Activated CD8-positive, alpha-beta memory T cell treated with anti-CD3 and anti-CD28 coated beads, Interleukin-2, amount 10 ng/mL, durations not matched to agents 7 days and 5 days (primary cell): ENCODE measurements around the gene FAM3A. TPM values are rescaled to one million over a fixed set of nuclear protein-coding genes. Genes with fewer than 3 reads are reported as not detected.

Experiments
- ATAC-seq: fragments of 150-1000 bp; cut with Tn5 transposase; one replicate; pipeline ENCODE4 v1.10.0; 2021; ENCODE audit warnings: moderate library complexity
- CTCF ChIA-PET: fragments of 350-600 bp; sonication (Branson Sonifier 250); formaldehyde crosslinking; loops from one replicate; lab custom pipeline; 2021; ENCODE audit warnings: antibody characterized with exemption; lab: Charles Lee
- DNase-seq: peaks from one replicate; pipeline ENCODE4 v3.0.0-alpha.2; 2020
- H3K27ac Mint-ChIP-seq: one replicate; pipeline ENCODE4 v1.8.0; 2021; ENCODE audit warnings: mild to moderate bottlenecking, mixed read lengths
- H3K27me3 Mint-ChIP-seq: one replicate; pipeline ENCODE4 v1.8.0; 2021; ENCODE audit warnings: mixed read lengths
- H3K36me3 Mint-ChIP-seq: one replicate; pipeline ENCODE4 v1.8.0; 2021; ENCODE audit warnings: mild to moderate bottlenecking, mixed read lengths
- H3K4me1 Mint-ChIP-seq: one replicate; pipeline ENCODE4 v1.8.0; 2021; ENCODE audit warnings: mixed read lengths
- H3K4me3 Mint-ChIP-seq: one replicate; pipeline ENCODE4 v1.8.0; 2021; ENCODE audit warnings: mild to moderate bottlenecking, moderate library complexity, mixed read lengths
- H3K9me3 Mint-ChIP-seq: one replicate; pipeline ENCODE4 v1.8.0; 2022; ENCODE audit warnings: low read depth, mixed read lengths
- total RNA-seq, 2 experiments: library from RNA; stranded (reverse); gene quantifications; one replicate each; pipeline ENCODE4 v1.2.3, GENCODE V29; 2021

Gene FAM3A
- total RNA-seq, 2 experiments from 2014 or later: 21.5 to 31.7 TPM

GRCh38 chrX:154466907-154467306 is 49.1 kb downstream of the FAM3A start:
- H3K36me3 Mint-ChIP-seq: peaks cover 3% of the 10 kb centered on the region
- no peak for ATAC-seq
- no peaks in the 10 kb centered on the region for H3K4me1 Mint-ChIP-seq
- DNase-seq: no peak
- H3K27ac Mint-ChIP-seq: no peak overlapping the region
- no peaks in the 10 kb centered on the region for H3K9me3 Mint-ChIP-seq
- H3K27me3 Mint-ChIP-seq: no peaks in the 10 kb centered on the region
- CTCF ChIA-PET: no interaction called here
- no peak overlapping the region for H3K4me3 Mint-ChIP-seq

DNA sequence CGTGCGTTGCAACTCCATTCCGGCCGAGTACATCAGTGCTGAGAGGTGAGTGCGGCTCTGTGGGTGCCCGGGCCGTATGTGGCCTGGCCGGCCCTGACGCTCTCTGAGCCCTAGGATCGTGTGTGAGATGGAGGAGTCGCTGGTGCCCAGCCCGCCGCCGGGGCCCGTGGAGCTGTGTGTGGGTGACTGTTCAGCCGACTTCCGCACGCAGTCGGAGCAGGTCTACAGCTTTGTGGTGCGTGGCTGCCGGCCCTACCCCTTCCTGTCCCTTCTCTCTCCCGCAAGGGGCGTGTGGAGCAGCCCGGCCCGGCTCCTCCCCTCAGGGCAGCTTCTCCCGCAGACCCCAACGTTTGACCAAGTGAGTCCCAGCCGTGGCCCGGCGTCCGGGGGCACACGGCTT is 50.0 kb downstream of the FAM3A start:
- H3K4me1 Mint-ChIP-seq: peaks cover 3% of the 10 kb centered on the region
- no peaks in the 10 kb centered on the region for H3K9me3 Mint-ChIP-seq
- no peak for ATAC-seq
- CTCF ChIA-PET: no interaction called here
- DNase-seq: no peak
- H3K36me3 Mint-ChIP-seq: peaks cover 3% of the 10 kb centered on the region
- H3K27ac Mint-ChIP-seq: no peak overlapping the region
- no peak overlapping the region for H3K4me3 Mint-ChIP-seq
- H3K27me3 Mint-ChIP-seq: no peaks in the 10 kb centered on the region

DNA sequence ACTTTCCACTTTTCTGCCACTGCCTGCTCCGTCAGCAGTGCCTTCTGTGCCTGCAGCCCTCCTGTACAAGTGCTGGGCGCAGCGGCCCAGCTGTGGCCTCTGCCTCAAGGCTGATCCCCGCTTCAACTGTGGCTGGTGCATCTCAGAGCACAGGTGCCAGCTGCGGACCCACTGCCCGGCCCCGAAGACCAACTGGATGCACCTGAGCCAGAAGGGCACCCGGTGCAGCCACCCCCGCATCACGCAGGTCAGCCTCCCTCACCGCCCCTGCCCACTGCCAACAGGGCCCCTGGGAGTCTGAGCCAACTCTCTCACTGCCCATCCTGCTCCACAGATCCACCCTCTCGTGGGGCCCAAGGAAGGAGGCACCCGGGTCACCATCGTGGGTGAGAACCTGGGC is 50.4 kb downstream of the FAM3A start:
- no peak for DNase-seq
- CTCF ChIA-PET: no interaction called here
- ATAC-seq: no peak
- Mint-ChIP-seq H3K36me3 (peaks cover 4% of the 10 kb centered on the region), H3K27me3 (no peaks in the 10 kb centered on the region), H3K4me3 (no peak overlapping the region), H3K4me1 (peaks cover 4% of the 10 kb centered on the region), H3K9me3 (no peaks in the 10 kb centered on the region), H3K27ac (no peak overlapping the region)

DNA sequence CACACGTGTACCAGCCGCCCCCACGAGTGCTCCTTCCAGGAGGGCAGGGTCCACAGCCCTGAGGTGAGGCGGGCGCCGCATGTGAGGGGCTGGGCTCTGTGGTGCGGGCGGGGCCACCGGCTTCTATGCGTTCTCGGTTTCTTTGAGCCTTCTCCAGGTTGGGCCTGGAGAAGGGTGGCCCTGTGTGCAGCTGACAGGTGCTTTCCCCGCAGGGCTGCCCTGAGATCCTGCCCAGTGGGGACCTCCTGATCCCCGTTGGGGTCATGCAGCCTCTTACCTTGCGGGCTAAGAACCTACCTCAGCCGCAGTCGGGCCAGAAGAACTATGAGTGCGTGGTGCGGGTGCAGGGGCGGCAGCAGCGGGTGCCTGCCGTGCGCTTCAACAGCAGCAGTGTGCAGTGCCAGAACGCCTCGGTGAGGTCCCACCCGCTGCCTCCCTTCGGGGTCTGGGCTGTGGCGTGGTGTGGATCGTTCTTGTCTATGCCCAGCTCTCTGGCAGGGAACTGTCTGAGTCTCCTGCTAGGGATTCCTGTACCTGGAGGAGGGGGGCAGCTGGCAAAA is 51.1 kb downstream of the FAM3A start:
- no peak for DNase-seq
- Mint-ChIP-seq H3K4me1 (peaks cover 6% of the 10 kb centered on the region), H3K27ac (no peak overlapping the region), H3K27me3 (no peaks in the 10 kb centered on the region), H3K9me3 (no peaks in the 10 kb centered on the region), H3K36me3 (peaks cover 2% of the 10 kb centered on the region), H3K4me3 (no peak overlapping the region)
- no peak for ATAC-seq
- CTCF ChIA-PET: no interaction called here

GRCh38 chrX:154463611-154464220 is 52.3 kb downstream of the FAM3A start:
- no peak for DNase-seq
- Mint-ChIP-seq H3K4me1 (peaks cover 10% of the 10 kb centered on the region), H3K27ac (no peak overlapping the region), H3K4me3 (no peak overlapping the region), H3K27me3 (no peaks in the 10 kb centered on the region), H3K9me3 (no peaks in the 10 kb centered on the region), H3K36me3 (peaks cover 2% of the 10 kb centered on the region)
- CTCF ChIA-PET: no interaction called here
- ATAC-seq: no peak

- ATAC-seq: no peak
- DNase-seq: no peak
- Mint-ChIP-seq H3K27me3 (no peaks in the 10 kb centered on the region), H3K4me1 (peaks cover 11% of the 10 kb centered on the region), H3K36me3 (peaks cover 2% of the 10 kb centered on the region), H3K9me3 (no peaks in the 10 kb centered on the region), H3K4me3 (no peak overlapping the region), H3K27ac (no peak overlapping the region)
- CTCF ChIA-PET: interaction anchor here (1.1 kb wide), 1 partner anchor 14 kb away, joined by 5 read pairs; no protein-coding TSS in a partner anchor
These were observed 53.6 kb downstream of the FAM3A start for GRCh38 chrX:154462396-154462795.

DNA sequence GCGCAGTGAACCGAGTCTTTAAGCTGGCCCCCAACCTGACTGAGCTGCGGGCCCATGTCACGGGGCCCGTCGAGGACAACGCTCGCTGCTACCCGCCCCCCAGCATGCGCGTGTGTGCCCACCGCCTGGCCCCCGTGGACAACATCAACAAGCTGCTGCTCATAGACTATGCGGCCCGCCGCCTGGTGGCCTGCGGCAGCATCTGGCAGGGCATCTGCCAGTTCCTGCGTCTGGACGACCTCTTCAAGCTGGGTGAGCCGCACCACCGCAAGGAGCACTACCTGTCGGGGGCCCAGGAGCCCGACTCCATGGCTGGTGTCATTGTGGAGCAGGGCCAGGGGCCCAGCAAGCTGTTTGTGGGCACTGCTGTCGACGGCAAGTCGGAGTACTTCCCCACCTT is 55.7 kb downstream of the FAM3A start:
- peaks cover 15% of the 10 kb centered on the region for H3K4me1 Mint-ChIP-seq
- no peak overlapping the region for H3K4me3 Mint-ChIP-seq
- CTCF ChIA-PET: interaction anchor here (1.4 kb wide), 1 partner anchor 67 kb away, joined by 3 read pairs; no protein-coding TSS in a partner anchor

DNA sequence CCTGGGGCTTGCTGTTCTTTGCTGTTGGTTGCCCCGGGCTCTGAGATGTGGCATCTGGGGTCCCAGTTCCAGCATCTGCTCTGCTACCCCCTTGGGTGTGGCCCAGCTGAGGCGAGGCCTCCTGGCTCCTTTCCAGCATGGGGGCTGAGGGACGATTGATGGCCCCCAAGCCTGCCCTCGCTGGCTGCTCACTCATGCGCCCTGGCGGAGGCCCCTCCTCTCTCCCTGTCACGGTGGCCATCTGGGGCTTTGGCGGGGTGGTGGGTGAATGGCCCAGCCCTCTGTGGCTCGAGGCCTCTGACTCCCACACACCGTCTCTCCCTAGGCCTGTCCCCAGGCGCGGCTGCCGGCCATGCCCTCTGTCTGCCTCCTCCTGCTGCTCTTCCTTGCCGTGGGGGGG is 56.2 kb downstream of the FAM3A start:
- Mint-ChIP-seq H3K4me3 (peak overlapping the region; percentile 77), H3K27me3 (no peaks in the 10 kb centered on the region), H3K4me1 (peaks cover 15% of the 10 kb centered on the region), H3K27ac (no peak overlapping the region), H3K9me3 (no peaks in the 10 kb centered on the region), H3K36me3 (peaks cover 2% of the 10 kb centered on the region)
- CTCF ChIA-PET: interaction anchor here (1.4 kb wide), 1 partner anchor 31 kb away, joined by 4 read pairs; the partner anchor contains the start of gene SLC10A3
- ATAC-seq (no peak), DNase-seq (no peak)

More for the DNA sequence above, 55.7 kb downstream of the FAM3A start:
- ATAC-seq: no peak
- Mint-ChIP-seq H3K36me3 (peaks cover 2% of the 10 kb centered on the region), H3K9me3 (no peaks in the 10 kb centered on the region), H3K27ac (no peak overlapping the region), H3K27me3 (no peaks in the 10 kb centered on the region)
- DNase-seq: no peak

GRCh38 chrX:154458954-154459778 is 56.9 kb downstream of the FAM3A start:
- H3K27ac Mint-ChIP-seq: peak overlapping the region; percentile 68
- CTCF ChIA-PET: interaction anchor here (1.4 to 1.6 kb wide), 2 partner anchors 18 to 31 kb away, joined by 4 read pairs; partner anchors contain the start of gene SLC10A3
- peak; percentile 50 for ATAC-seq
- no peaks in the 10 kb centered on the region for H3K27me3 Mint-ChIP-seq
- H3K4me1 Mint-ChIP-seq: peaks cover 15% of the 10 kb centered on the region
- no peaks in the 10 kb centered on the region for H3K9me3 Mint-ChIP-seq
- peak overlapping the region; percentile 77 for H3K4me3 Mint-ChIP-seq
- no peak for DNase-seq
- peaks cover 7% of the 10 kb centered on the region for H3K36me3 Mint-ChIP-seq

DNA sequence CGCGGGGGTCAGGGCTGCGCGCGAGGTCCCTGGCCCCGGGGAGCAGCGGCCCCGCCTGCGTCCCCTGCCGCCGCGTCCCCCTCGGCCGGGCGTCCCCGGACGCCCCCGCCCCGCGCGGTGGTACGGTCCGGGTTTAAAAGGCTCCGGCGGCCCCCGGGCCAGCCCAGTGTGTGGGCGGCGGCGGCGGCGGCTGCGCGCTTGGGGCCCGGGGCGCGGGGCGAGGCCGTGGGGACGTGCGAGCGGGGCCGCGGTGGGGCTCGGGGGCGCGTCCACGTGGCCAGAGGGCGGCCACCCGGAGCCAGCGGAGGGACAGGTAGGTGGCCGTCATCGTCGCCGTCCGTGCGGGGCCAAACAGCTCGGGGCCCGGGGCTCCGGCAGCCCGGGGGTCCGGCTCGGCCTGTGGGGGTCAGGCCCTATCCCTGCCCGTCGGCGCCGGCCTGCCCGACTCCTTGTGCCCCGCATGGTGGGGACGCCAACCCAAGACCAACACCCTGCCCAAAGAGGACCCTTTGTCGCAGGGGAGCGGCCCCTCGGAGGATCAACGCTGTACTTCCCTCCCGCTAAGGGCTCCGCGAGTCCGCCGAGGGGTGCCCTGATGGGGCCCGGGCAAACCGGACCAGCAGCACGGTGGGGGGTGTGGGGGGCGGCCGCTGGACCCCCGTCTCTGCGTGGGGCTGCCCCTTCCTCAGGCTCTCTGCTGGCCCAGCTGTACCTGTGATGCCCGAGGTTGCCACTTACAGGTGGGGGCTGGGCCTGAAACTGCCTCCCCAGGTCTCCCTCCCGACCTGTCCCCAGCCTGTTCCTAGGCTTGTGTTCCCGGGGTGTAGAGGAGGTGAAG is 57.7 kb downstream of the FAM3A start, which contains the start of gene PLXNA3:
Gene PLXNA3 (plus strand): TSS at position 166 of the 838 bp plus-strand sequence. CDS start 1,903 bp downstream, outside the sequence.
- Mint-ChIP-seq H3K4me3 (peak within 1 kb of the TSS; percentile 89), H3K9me3 (no peaks in the 10 kb centered on the region), H3K27me3 (no peaks in the 10 kb centered on the region), H3K36me3 (peaks cover 7% of the 10 kb centered on the region), H3K4me1 (peaks cover 15% of the 10 kb centered on the region), H3K27ac (peak within 1 kb of the TSS; percentile 89)
- CTCF ChIA-PET: interaction anchor here (1.4 to 1.6 kb wide), 2 partner anchors 19 to 32 kb away, joined by 4 read pairs; partner anchors contain the start of gene SLC10A3
- peak; percentile 80 for ATAC-seq
- peak; percentile 63 for DNase-seq

DNA sequence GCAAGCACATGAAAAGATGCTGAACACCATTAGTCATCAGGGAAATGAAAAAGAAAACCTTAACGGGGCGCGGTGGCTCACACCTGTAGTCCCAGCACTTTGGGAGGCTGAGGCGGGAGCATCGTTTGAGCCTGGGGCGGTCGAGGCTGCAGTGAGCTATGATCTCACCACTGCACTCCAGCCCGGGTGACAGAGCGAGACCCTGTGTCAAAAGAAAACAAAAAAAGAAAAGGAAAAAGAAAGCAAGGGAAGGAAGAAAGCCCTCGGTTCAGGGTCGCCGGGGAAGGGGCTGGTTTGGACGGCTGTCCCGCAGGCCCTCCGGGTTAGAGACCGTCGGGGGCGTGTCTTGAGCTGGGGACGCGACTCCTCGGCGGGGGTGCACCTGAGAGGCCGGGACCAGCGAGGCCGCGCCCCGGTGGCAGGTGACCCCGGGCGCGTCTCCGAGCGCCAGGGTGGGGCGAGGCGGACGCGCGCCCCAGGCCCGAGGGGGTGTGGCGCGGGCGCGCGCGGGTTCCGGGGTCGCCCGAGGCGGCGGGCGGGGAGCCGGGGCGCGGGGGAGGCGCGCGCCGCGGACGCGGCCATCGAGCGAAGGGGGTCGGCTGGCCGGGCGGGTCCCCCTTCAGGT is 58.4 kb downstream of the FAM3A start:
- H3K4me3 Mint-ChIP-seq: peak overlapping the region; percentile 89
- peaks cover 15% of the 10 kb centered on the region for H3K4me1 Mint-ChIP-seq
- H3K27ac Mint-ChIP-seq: peak overlapping the region; percentile 89
- H3K9me3 Mint-ChIP-seq: no peaks in the 10 kb centered on the region
- ATAC-seq (peak; percentile 75), DNase-seq (peak; percentile 70)
- CTCF ChIA-PET: interaction anchor here (1.6 kb wide), 1 partner anchor 19 kb away, joined by 4 read pairs; no protein-coding TSS in a partner anchor
- H3K36me3 Mint-ChIP-seq: peaks cover 7% of the 10 kb centered on the region
- H3K27me3 Mint-ChIP-seq: no peaks in the 10 kb centered on the region
